Endothelial cell of umbilical vein (primary cell): ENCODE data around the gene NMRK2. TPM values are rescaled to one million over a fixed set of nuclear protein-coding genes. Genes with fewer than 3 reads are reported as not detected.

Source experiments
- BruUV-seq: library from RNA; stranded (reverse); fragments of 400-500 nt; replicated peaks from 2 replicates; lab custom pipeline; 2021; lab: Mats Ljungman, UMichigan
- CTCF ChIA-PET: fragments of 300-600, 350-600 bp; sonication (Branson Sonifier 250); formaldehyde crosslinking; loops from one replicate; lab custom pipeline; 2021; ENCODE audit warnings: antibody characterized with exemption, inconsistent platforms; lab: Charles Lee
- POLR2A ChIA-PET: fragments of 300-600, 350-600 bp; sonication (Branson Sonifier 250); formaldehyde crosslinking; loops from one replicate; lab custom pipeline; 2021; ENCODE audit warnings: antibody characterized with exemption, inconsistent platforms; lab: Charles Lee
- DNase-seq: peaks from one replicate; pipeline ENCODE4 v3.0.0-alpha.2; 2011; ENCODE audit warnings: low read depth, low spot score
- FAIRE-seq: peaks from 2 replicates; lab custom pipeline; 2011; peaks lifted over from hg19 to GRCh38; lab: Jason Lieb, UNC
- H2AFZ ChIP-seq: 2 replicates; pipeline ENCODE4 v1.6.0; 2012; ENCODE audit warnings: low read depth, low read length, control low read depth, inconsistent platforms
- H3K27ac ChIP-seq: 2 replicates; pipeline ENCODE4 v1.5.1; 2011; ENCODE audit warnings: low read depth, mild to moderate bottlenecking, control low read depth, low read length, moderate library complexity; ENCODE audit not compliant: insufficient read depth
- H3K27me3 ChIP-seq, 2 experiments: 2 replicates each; pipeline versions ENCODE4 v1.6.0 to v1.6.1; 2011; ENCODE audit warnings: low read length in 2 of 2, mixed read lengths in 1 of 2; ENCODE audit not compliant: control insufficient read depth in 2 of 2, insufficient read depth in 2 of 2
- H3K36me3 ChIP-seq, 2 experiments: 2 replicates in 1 of 2; 3 replicates in 1 of 2; pipeline ENCODE4 v1.5.1; 2011; ENCODE audit warnings: low read length in 2 of 2, mild to moderate bottlenecking in 1 of 2, moderate library complexity in 1 of 2; ENCODE audit not compliant: control insufficient read depth in 2 of 2, insufficient read depth in 2 of 2; ENCODE audit errors: extremely low read depth in 1 of 2
- H3K4me1 ChIP-seq: 3 replicates; pipeline ENCODE4 v1.5.1; 2011; ENCODE audit warnings: mild to moderate bottlenecking, low read length; ENCODE audit not compliant: control insufficient read depth, insufficient read depth; ENCODE audit errors: extremely low read depth
- H3K4me2 ChIP-seq: 2 replicates; pipeline ENCODE4 v1.6.1; 2011; ENCODE audit warnings: low read length, control low read depth, mixed read lengths; ENCODE audit not compliant: insufficient read depth
- H3K4me3 ChIP-seq, 3 experiments: fragments of 200-600 bp in 1 of 3; sonication (generic), shearing (Covaris generic) in 1 of 3; replicated peaks in 1 of 3; 2 replicates each; pipeline ENCODE4 v1.5.1; 2011 to 2016; ENCODE audit warnings: control low read depth in 3 of 3, low read length in 3 of 3, mild to moderate bottlenecking in 2 of 3, inconsistent platforms in 1 of 3, low read depth in 1 of 3, moderate library complexity in 1 of 3; ENCODE audit not compliant: insufficient read depth in 1 of 3
- H3K79me2 ChIP-seq: 2 replicates; pipeline ENCODE4 v1.6.0; 2012; ENCODE audit warnings: low read length, inconsistent platforms; ENCODE audit not compliant: control insufficient read depth, insufficient read depth
- H3K9ac ChIP-seq: replicated peaks from 2 replicates; pipeline ENCODE3; 2011; ENCODE audit warnings: low read length, control low read depth; ENCODE audit not compliant: insufficient read depth; ENCODE audit errors: extremely low read depth
- H3K9me1 ChIP-seq: replicated peaks from 3 replicates; pipeline ENCODE4 v1.6.0; 2011; ENCODE audit warnings: mild to moderate bottlenecking, low read length; ENCODE audit not compliant: control insufficient read depth, insufficient read depth; ENCODE audit errors: extremely low read depth
- H3K9me3 ChIP-seq: replicated peaks from 2 replicates; pipeline ENCODE4 v1.5.1; 2012; ENCODE audit warnings: low read length, inconsistent platforms; ENCODE audit not compliant: control insufficient read depth, insufficient read depth
- H4K20me1 ChIP-seq: replicated peaks from 2 replicates; pipeline ENCODE3; 2011; ENCODE audit warnings: mild to moderate bottlenecking, low read length; ENCODE audit not compliant: control insufficient read depth, insufficient read depth; ENCODE audit errors: extremely low read depth
- CTCF ChIP-seq, 2 donors: IDR thresholded peaks; 1 replicate in 1 of 2; 2 replicates in 1 of 2; pipeline ENCODE4 v1.5.1; 2011; ENCODE audit warnings: low read length in 2 of 2, mild to moderate bottlenecking in 2 of 2, moderate library complexity in 2 of 2, control low read depth in 1 of 2, inconsistent platforms in 1 of 2, low read depth in 1 of 2; ENCODE audit not compliant: insufficient read depth in 1 of 2; ENCODE audit errors: extremely low read depth in 1 of 2
- EZH2 ChIP-seq: IDR thresholded peaks from 2 replicates; pipeline ENCODE4 v1.6.1; 2012; ENCODE audit warnings: borderline replicate concordance, low read depth, mild to moderate bottlenecking, moderate library complexity, low read length, inconsistent platforms; ENCODE audit not compliant: severe bottlenecking
- FOS ChIP-seq: IDR thresholded peaks from 2 replicates; pipeline ENCODE4 v1.6.1; 2011; ENCODE audit warnings: mild to moderate bottlenecking, low read length, moderate library complexity, borderline replicate concordance; ENCODE audit not compliant: insufficient read depth
- GATA2 ChIP-seq: IDR thresholded peaks from 2 replicates; pipeline ENCODE4 v1.7.0; 2011; ENCODE audit warnings: low read depth, mild to moderate bottlenecking, moderate library complexity, mixed read lengths, low read length; ENCODE audit not compliant: insufficient read length, insufficient read depth
- JUN ChIP-seq: IDR thresholded peaks from 2 replicates; pipeline ENCODE4 v1.6.1; 2011; ENCODE audit warnings: borderline replicate concordance, low read depth; ENCODE audit not compliant: insufficient read length, insufficient read depth
- MAX ChIP-seq: IDR thresholded peaks from 2 replicates; pipeline ENCODE4 v1.6.1; 2011; ENCODE audit not compliant: insufficient read depth, insufficient read length
- MYC ChIP-seq: IDR thresholded peaks from one replicate; pipeline ENCODE4 v1.6.1; 2011; ENCODE audit warnings: mild to moderate bottlenecking, low read depth, low read length
- POLR2A ChIP-seq: IDR thresholded peaks from 2 replicates; pipeline ENCODE4 v1.6.1; 2012; ENCODE audit warnings: low read depth, mild to moderate bottlenecking, control low read depth, low read length
- POLR2AphosphoS5 ChIP-seq: IDR thresholded peaks from 2 replicates; pipeline ENCODE4 v1.6.1; 2012; ENCODE audit warnings: low read depth, mild to moderate bottlenecking, control low read depth, low read length, moderate library complexity; ENCODE audit not compliant: insufficient read depth
- dilution Hi-C: fragments of 300-500 bp; cut with MboI; formaldehyde crosslinking; loops from one replicate; pipeline ENCODE4 v1.15.0; 2019; ENCODE audit warnings: low sequenced_read_pairs; ENCODE audit not compliant: extremely low pct_ligation_motif_present
- intact Hi-C: fragments of 100-400 bp; cut with micrococcal nuclease; formaldehyde crosslinking; loops from one replicate; pipeline ENCODE4 v1.10.0; 2022
- polyA plus RNA-seq, 4 experiments: library from polyadenylated mRNA; depleted of rRNA in 3 of 4; stranded (reverse) in 3 of 4; unstranded in 1 of 4; fragments of >200 nt; gene quantifications; 2 replicates each; pipeline versions ENCODE4 v1.2.1 to v1.2.3, GENCODE V29; 2011 to 2012; ENCODE audit warnings: missing spikeins in 1 of 4
- total RNA-seq: library from RNA; stranded (reverse); gene quantifications from 2 replicates; pipeline ENCODE4 v1.2.3, GENCODE V29; 2021

Gene NMRK2
- total and polyA plus RNA-seq, 2 donors (not counting 3 experiments of a cell fraction or from before 2014, with no cell fraction given): not detected

DNA sequence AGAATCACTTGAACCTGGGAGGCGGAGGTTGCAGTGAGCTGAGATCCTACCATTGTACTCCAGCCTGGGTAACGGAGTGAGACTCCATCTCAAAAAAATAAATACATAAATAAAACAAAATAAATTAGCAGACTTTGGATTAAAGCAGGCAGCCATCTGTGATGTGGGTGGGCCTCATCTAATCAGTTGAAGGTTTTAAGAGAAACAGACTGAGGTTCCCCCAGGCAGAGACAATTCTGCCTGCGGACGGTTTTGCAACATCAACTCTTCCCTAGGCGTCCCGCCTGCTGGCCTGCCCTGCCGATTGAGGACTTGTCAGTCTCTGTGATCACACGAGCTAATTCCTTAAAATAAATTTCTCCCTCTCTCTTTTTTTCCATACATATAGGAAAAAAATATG is 28.6 kb upstream of the NMRK2 start:
- FAIRE-seq (no peak), DNase-seq (no peak)
- Histone ChIP-seq H3K36me3 (no peaks in the 10 kb centered on the region), H3K9ac (no peak overlapping the region), H3K27ac (no peak overlapping the region), H3K4me2 (no peak overlapping the region), H3K4me3 (no peak overlapping the region), H4K20me1 (no peaks in the 10 kb centered on the region), H3K27me3 (peaks cover 0 to 1% of the 10 kb centered on the region in 2 experiments), H3K9me1 (no peaks in the 10 kb centered on the region), H2AFZ (no peak overlapping the region), H3K9me3 (no peaks in the 10 kb centered on the region), H3K79me2 (no peaks in the 10 kb centered on the region), H3K4me1 (no peaks in the 10 kb centered on the region)
- intact Hi-C loops (no loop called here), dilution Hi-C loops (no loop called here)
- CTCF ChIA-PET: interaction anchor here (1.3 kb wide), 1 partner anchor 82 kb away, joined by 3 read pairs; no protein-coding TSS in a partner anchor
- POLR2A ChIA-PET: no interaction called here
- BruUV-seq: no TSS peak
- TF ChIP-seq JUN: no peak
- TF ChIP-seq POLR2A: no peak
- TF ChIP-seq CTCF (IDR thresholded peaks at IDR 0.05; ENCODE audit: extremely low read depth in 1 of 2, insufficient read depth in 1 of 2, low read depth in 1 of 2, low read length in 2 of 2): no peak
- no peak for TF ChIP-seq FOS
- no peak for TF ChIP-seq MYC
- no peak for TF ChIP-seq MAX
- TF ChIP-seq POLR2AphosphoS5: no peak
- no peak for TF ChIP-seq GATA2
- TF ChIP-seq EZH2: no peak
